Fibroblast of lung (primary cell): ENCODE results near the gene DSTN.

Experiments
- EZH2 ChIP-seq: IDR thresholded peaks from 2 replicates; pipeline ENCODE4 v1.5.1; 2012; ENCODE audit warnings: low read length, control low read depth, mild to moderate bottlenecking; ENCODE audit errors: missing control alignments
- TF ChIP-seq, protein P1 (sequence below), 2 donors: IDR thresholded peaks in 1 of 2; conservative IDR thresholded peaks in 1 of 2; 1 replicate in 1 of 2; 2 replicates in 1 of 2; pipeline ENCODE4 v1.5.1; 2011 to 2012; ENCODE audit warnings: low read length in 2 of 2, control low read depth in 1 of 2, inconsistent platforms in 1 of 2, low read depth in 1 of 2, mild to moderate bottlenecking in 1 of 2

DNA sequence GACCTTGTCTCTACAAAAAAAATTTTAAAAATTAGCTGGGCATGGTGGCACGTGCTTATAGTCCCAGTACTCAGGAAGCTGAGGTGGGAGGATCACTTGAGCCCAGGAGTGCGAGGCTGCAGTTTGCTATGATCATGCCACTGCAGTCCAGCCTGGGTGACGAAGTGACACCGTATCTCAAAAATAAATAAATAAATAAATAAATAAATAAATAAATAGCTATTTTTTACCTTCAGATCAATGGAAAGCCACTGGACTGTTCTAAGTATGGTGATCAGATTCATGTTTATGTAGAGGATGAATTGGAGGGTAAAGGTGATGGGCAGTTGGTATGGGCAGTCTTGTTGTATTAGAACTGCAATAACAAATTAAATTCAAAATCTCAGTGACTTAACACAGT is 24.0 kb downstream of the DSTN start:
- TF ChIP-seq, protein P1, sequence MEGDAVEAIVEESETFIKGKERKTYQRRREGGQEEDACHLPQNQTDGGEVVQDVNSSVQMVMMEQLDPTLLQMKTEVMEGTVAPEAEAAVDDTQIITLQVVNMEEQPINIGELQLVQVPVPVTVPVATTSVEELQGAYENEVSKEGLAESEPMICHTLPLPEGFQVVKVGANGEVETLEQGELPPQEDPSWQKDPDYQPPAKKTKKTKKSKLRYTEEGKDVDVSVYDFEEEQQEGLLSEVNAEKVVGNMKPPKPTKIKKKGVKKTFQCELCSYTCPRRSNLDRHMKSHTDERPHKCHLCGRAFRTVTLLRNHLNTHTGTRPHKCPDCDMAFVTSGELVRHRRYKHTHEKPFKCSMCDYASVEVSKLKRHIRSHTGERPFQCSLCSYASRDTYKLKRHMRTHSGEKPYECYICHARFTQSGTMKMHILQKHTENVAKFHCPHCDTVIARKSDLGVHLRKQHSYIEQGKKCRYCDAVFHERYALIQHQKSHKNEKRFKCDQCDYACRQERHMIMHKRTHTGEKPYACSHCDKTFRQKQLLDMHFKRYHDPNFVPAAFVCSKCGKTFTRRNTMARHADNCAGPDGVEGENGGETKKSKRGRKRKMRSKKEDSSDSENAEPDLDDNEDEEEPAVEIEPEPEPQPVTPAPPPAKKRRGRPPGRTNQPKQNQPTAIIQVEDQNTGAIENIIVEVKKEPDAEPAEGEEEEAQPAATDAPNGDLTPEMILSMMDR (conservative IDR thresholded peaks at IDR 0.05 in 1 of 2, IDR thresholded peaks at IDR 0.05 in 1 of 2; ENCODE audit: low read depth in 1 of 2, low read length in 2 of 2), result no peak
- no peak for TF ChIP-seq EZH2
